ENCODE data around the gene PDF. TPM values are rescaled to one million over a fixed set of nuclear protein-coding genes. Genes with fewer than 3 reads are reported as not detected.

The PDF gene
- total and polyA plus RNA-seq, 5 donors from 2014 or later: 4.9 to 15.7 (median 9.4) TPM

GRCh38 chr16:69326172-69326873 lies 4.1 kb downstream of the PDF start:
- Histone ChIP-seq H3K4me1 (ENCODE audit: control insufficient read depth, insufficient read depth, low read length, poor library complexity, severe bottlenecking) (peaks cover 52% of the 10 kb centered on the region), H3K27me3 (ENCODE audit: control insufficient read depth, insufficient read depth, low read length) (no peaks in the 10 kb centered on the region), H3K9me3 (ENCODE audit: control insufficient read depth in 2 of 2, low read length in 2 of 2) (no peaks in the 10 kb centered on the region), H3K36me3 (ENCODE audit: control insufficient read depth, insufficient read depth, low read length) (peaks cover 48% of the 10 kb centered on the region), H3K4me3 (ENCODE audit: low read depth, low read length) (no peak overlapping the region), H3K27ac (ENCODE audit: insufficient read depth, low read length, poor library complexity, severe bottlenecking) (no peak overlapping the region)
- no peaks in the 10 kb centered on the region for H3K27me3 Mint-ChIP-seq
- H3K4me1 Mint-ChIP-seq: peaks cover 0 to 48% (median 12%) of the 10 kb centered on the region in 4 donors
- peak overlapping the region in 2 of 3 donors; percentile 55 to 82 for H3K27ac Mint-ChIP-seq
- H3K36me3 Mint-ChIP-seq: peaks cover 17% of the 10 kb centered on the region
- peak overlapping the region in 3 of 4 donors; percentile 0 to 58 (median 4) for H3K4me3 Mint-ChIP-seq
- H3K9me3 Mint-ChIP-seq: no peaks in the 10 kb centered on the region
- DNase-seq: no peak
- no peak for ATAC-seq (ENCODE audit: low read depth in 2 of 2)

GRCh38 chr16:69325784-69326171 lies 4.6 kb downstream of the PDF start:
- Mint-ChIP-seq H3K9me3 (no peaks in the 10 kb centered on the region), H3K36me3 (peaks cover 20% of the 10 kb centered on the region), H3K4me1 (peaks cover 0 to 48% (median 12%) of the 10 kb centered on the region in 4 donors), H3K27me3 (no peaks in the 10 kb centered on the region), H3K4me3 (peak overlapping the region in 3 of 4 donors; percentile 15 to 81 (median 29)), H3K27ac (peak overlapping the region; percentile 55 to 82 (median 63))
- Histone ChIP-seq H3K27ac (ENCODE audit: insufficient read depth, low read length, poor library complexity, severe bottlenecking) (no peak overlapping the region), H3K9me3 (ENCODE audit: control insufficient read depth in 2 of 2, low read length in 2 of 2) (no peaks in the 10 kb centered on the region), H3K4me3 (ENCODE audit: low read depth, low read length) (no peak overlapping the region), H3K4me1 (ENCODE audit: control insufficient read depth, insufficient read depth, low read length, poor library complexity, severe bottlenecking) (peaks cover 47% of the 10 kb centered on the region), H3K27me3 (ENCODE audit: control insufficient read depth, insufficient read depth, low read length) (no peaks in the 10 kb centered on the region), H3K36me3 (ENCODE audit: control insufficient read depth, insufficient read depth, low read length) (peaks cover 54% of the 10 kb centered on the region)
- no peak for DNase-seq
- ATAC-seq (ENCODE audit: low read depth in 2 of 2): no peak

- peaks cover 64% of the 10 kb centered on the region for H3K36me3 ChIP-seq (ENCODE audit: control insufficient read depth, insufficient read depth, low read length)
- peaks cover 41% of the 10 kb centered on the region for H3K4me1 ChIP-seq (ENCODE audit: control insufficient read depth, insufficient read depth, low read length, poor library complexity, severe bottlenecking)
- Mint-ChIP-seq H3K36me3 (peaks cover 23% of the 10 kb centered on the region), H3K4me1 (peaks cover 0 to 48% (median 12%) of the 10 kb centered on the region in 4 donors), H3K27me3 (no peaks in the 10 kb centered on the region), H3K27ac (no peak overlapping the region), H3K4me3 (peak overlapping the region in 1 of 4 donors; percentile 38), H3K9me3 (no peaks in the 10 kb centered on the region)
- no peak overlapping the region for H3K4me3 ChIP-seq (ENCODE audit: low read depth, low read length)
- H3K9me3 ChIP-seq (ENCODE audit: control insufficient read depth in 2 of 2, low read length in 2 of 2): no peaks in the 10 kb centered on the region
- H3K27ac ChIP-seq (ENCODE audit: insufficient read depth, low read length, poor library complexity, severe bottlenecking): no peak overlapping the region
- ATAC-seq (ENCODE audit: low read depth in 2 of 2) (no peak), DNase-seq (no peak)
- H3K27me3 ChIP-seq (ENCODE audit: control insufficient read depth, insufficient read depth, low read length): no peaks in the 10 kb centered on the region
Measured at GRCh38 chr16:69324585-69325253, 5.7 kb downstream of the PDF start.

GRCh38 chr16:69324013-69324531 lies 6.3 kb downstream of the PDF start:
- DNase-seq: no peak
- H3K36me3 ChIP-seq (ENCODE audit: control insufficient read depth, insufficient read depth, low read length): peaks cover 71% of the 10 kb centered on the region
- H3K27ac Mint-ChIP-seq: no peak overlapping the region
- H3K27me3 ChIP-seq (ENCODE audit: control insufficient read depth, insufficient read depth, low read length): no peaks in the 10 kb centered on the region
- no peak overlapping the region for H3K4me3 Mint-ChIP-seq
- H3K27me3 Mint-ChIP-seq: no peaks in the 10 kb centered on the region
- H3K27ac ChIP-seq (ENCODE audit: insufficient read depth, low read length, poor library complexity, severe bottlenecking): no peak overlapping the region
- no peak for ATAC-seq (ENCODE audit: low read depth in 2 of 2)
- H3K4me1 Mint-ChIP-seq: peaks cover 0 to 42% (median 10%) of the 10 kb centered on the region in 4 donors
- no peak overlapping the region for H3K4me3 ChIP-seq (ENCODE audit: low read depth, low read length)
- H3K36me3 Mint-ChIP-seq: peaks cover 27% of the 10 kb centered on the region
- peaks cover 34% of the 10 kb centered on the region for H3K4me1 ChIP-seq (ENCODE audit: control insufficient read depth, insufficient read depth, low read length, poor library complexity, severe bottlenecking)
- H3K9me3 Mint-ChIP-seq: no peaks in the 10 kb centered on the region
- H3K9me3 ChIP-seq (ENCODE audit: control insufficient read depth in 2 of 2, low read length in 2 of 2): no peaks in the 10 kb centered on the region

- no peaks in the 10 kb centered on the region for H3K9me3 Mint-ChIP-seq
- Histone ChIP-seq H3K4me3 (ENCODE audit: low read depth, low read length) (no peak overlapping the region), H3K4me1 (ENCODE audit: control insufficient read depth, insufficient read depth, low read length, poor library complexity, severe bottlenecking) (peaks cover 28% of the 10 kb centered on the region), H3K27me3 (ENCODE audit: control insufficient read depth, insufficient read depth, low read length) (no peaks in the 10 kb centered on the region), H3K9me3 (ENCODE audit: control insufficient read depth in 2 of 2, low read length in 2 of 2) (no peaks in the 10 kb centered on the region), H3K27ac (ENCODE audit: insufficient read depth, low read length, poor library complexity, severe bottlenecking) (no peak overlapping the region), H3K36me3 (ENCODE audit: control insufficient read depth, insufficient read depth, low read length) (peaks cover 77% of the 10 kb centered on the region)
- no peaks in the 10 kb centered on the region for H3K27me3 Mint-ChIP-seq
- no peak overlapping the region for H3K4me3 Mint-ChIP-seq
- H3K4me1 Mint-ChIP-seq: peaks cover 0 to 35% (median 8%) of the 10 kb centered on the region in 4 donors
- H3K36me3 Mint-ChIP-seq: peaks cover 27% of the 10 kb centered on the region
- DNase-seq (no peak), ATAC-seq (ENCODE audit: low read depth in 2 of 2) (no peak)
- H3K27ac Mint-ChIP-seq: no peak overlapping the region
Measured at GRCh38 chr16:69323415-69323814, 7.0 kb downstream of the PDF start.

GRCh38 chr16:69322343-69322742 lies 8.0 kb downstream of the PDF start:
- ATAC-seq (ENCODE audit: low read depth in 2 of 2): no peak
- Histone ChIP-seq H3K27ac (ENCODE audit: insufficient read depth, low read length, poor library complexity, severe bottlenecking) (no peak overlapping the region), H3K36me3 (ENCODE audit: control insufficient read depth, insufficient read depth, low read length) (peaks cover 85% of the 10 kb centered on the region), H3K4me3 (ENCODE audit: low read depth, low read length) (no peak overlapping the region), H3K4me1 (ENCODE audit: control insufficient read depth, insufficient read depth, low read length, poor library complexity, severe bottlenecking) (peaks cover 19% of the 10 kb centered on the region), H3K9me3 (ENCODE audit: control insufficient read depth in 2 of 2, low read length in 2 of 2) (no peaks in the 10 kb centered on the region), H3K27me3 (ENCODE audit: control insufficient read depth, insufficient read depth, low read length) (no peaks in the 10 kb centered on the region)
- Mint-ChIP-seq H3K27me3 (no peaks in the 10 kb centered on the region), H3K36me3 (peaks cover 27% of the 10 kb centered on the region), H3K4me3 (no peak overlapping the region), H3K9me3 (no peaks in the 10 kb centered on the region), H3K4me1 (peaks cover 0 to 30% (median 8%) of the 10 kb centered on the region in 4 donors), H3K27ac (no peak overlapping the region)
- no peak for DNase-seq

- no peak for DNase-seq
- Mint-ChIP-seq H3K27ac (no peak overlapping the region), H3K4me1 (peaks cover 0 to 17% (median 3%) of the 10 kb centered on the region in 4 donors)
Measured at GRCh38 chr16:69321080-69321479, 9.3 kb downstream of the PDF start.

More at GRCh38 chr16:69321080-69321479, 9.3 kb downstream of the PDF start:
- Mint-ChIP-seq H3K4me3 (peak overlapping the region in 1 of 4 donors; percentile 49), H3K36me3 (peaks cover 31% of the 10 kb centered on the region), H3K9me3 (no peaks in the 10 kb centered on the region), H3K27me3 (no peaks in the 10 kb centered on the region)
- peaks cover 89% of the 10 kb centered on the region for H3K36me3 ChIP-seq (ENCODE audit: control insufficient read depth, insufficient read depth, low read length)
- H3K27me3 ChIP-seq (ENCODE audit: control insufficient read depth, insufficient read depth, low read length): no peaks in the 10 kb centered on the region
- H3K4me3 ChIP-seq (ENCODE audit: low read depth, low read length): no peak overlapping the region
- H3K9me3 ChIP-seq (ENCODE audit: control insufficient read depth in 2 of 2, low read length in 2 of 2): no peaks in the 10 kb centered on the region
- ATAC-seq (ENCODE audit: low read depth in 2 of 2): no peak
- H3K27ac ChIP-seq (ENCODE audit: insufficient read depth, low read length, poor library complexity, severe bottlenecking): no peak overlapping the region
- peaks cover 8% of the 10 kb centered on the region for H3K4me1 ChIP-seq (ENCODE audit: control insufficient read depth, insufficient read depth, low read length, poor library complexity, severe bottlenecking)

All from CD4-positive, CD25-positive, alpha-beta regulatory T cell (primary cell).